K562 (cell line): Measurements from ENCODE around the gene ELSPBP1. TPM values are rescaled to one million over a fixed set of nuclear protein-coding genes. Genes with fewer than 3 reads are reported as not detected.

Source experiments
- ATAC-seq: fragments of 200-7000 bp; cut with Tn5 transposase; 3 replicates; pipeline ENCODE4 v1.9.1; 2020; ENCODE audit warnings: moderate library complexity
- BruUV-seq: library from RNA; stranded (reverse); fragments of 400-500 nt; replicated peaks from 2 replicates; lab custom pipeline; 2021; lab: Mats Ljungman, UMichigan
- CTCF ChIA-PET: fragments of 300-600 bp; formaldehyde crosslinking; extraction: SDS; loops from one replicate; lab custom pipeline; 2021; ENCODE audit warnings: low intra/inter-chr PET ratio; lab: Yijun Ruan, JAX
- POLR2A ChIA-PET: fragments of 300-600, 350-650 bp; sonication (Branson Sonifier 250); formaldehyde crosslinking; extraction: SDS; loops from one replicate; lab custom pipeline; 2021; ENCODE audit warnings: antibody characterized with exemption, inconsistent platforms; lab: Yijun Ruan, JAX
- DNase-seq, 4 experiments: peaks; one replicate each; pipeline versions ENCODE4 v3.0.0 to v3.0.0-alpha.2; 2011 to 2018; ENCODE audit warnings: low spot score in 3 of 4, mixed read lengths in 3 of 4; ENCODE audit errors: extremely low read depth in 1 of 4
- FAIRE-seq: peaks from 2 replicates; lab custom pipeline; 2011; peaks lifted over from hg19 to GRCh38; lab: Jason Lieb, UNC
- H2AFZ ChIP-seq: 2 replicates; pipeline ENCODE4 v1.6.0; 2011; ENCODE audit warnings: low read depth, low read length, control low read depth, inconsistent platforms
- H3K27ac ChIP-seq: fragments of 200-600 bp; 3 replicates; pipeline ENCODE4 v1.8.0; 2011; ENCODE audit warnings: low read depth, mild to moderate bottlenecking, control low read depth, inconsistent platforms, low read length, moderate library complexity, mixed read lengths; ENCODE audit errors: extremely low read depth
- H3K27me3 ChIP-seq, 2 experiments: fragments of 300-600 bp in 1 of 2; 2 replicates in 1 of 2; 3 replicates in 1 of 2; pipeline versions ENCODE4 v1.6.0 to v1.8.0; 2011; ENCODE audit warnings: inconsistent platforms in 2 of 2, low read length in 2 of 2, mild to moderate bottlenecking in 1 of 2, mixed read lengths in 1 of 2, moderate library complexity in 1 of 2; ENCODE audit not compliant: control insufficient read depth in 2 of 2, insufficient read depth in 2 of 2
- H3K36me3 ChIP-seq: fragments of 300-600 bp; 3 replicates; pipeline ENCODE4 v1.8.0; 2011; ENCODE audit warnings: mild to moderate bottlenecking, low read length, inconsistent platforms; ENCODE audit not compliant: control insufficient read depth, insufficient read depth
- H3K4me1 ChIP-seq, 2 experiments: fragments of 200-600 bp in 1 of 2; replicated peaks in 1 of 2; 2 replicates in 1 of 2; 3 replicates in 1 of 2; pipeline versions ENCODE4 v1.5.1 to v1.8.0; 2011; ENCODE audit warnings: inconsistent platforms in 2 of 2, low read length in 2 of 2, mild to moderate bottlenecking in 1 of 2, mixed read lengths in 1 of 2, moderate library complexity in 1 of 2; ENCODE audit not compliant: control insufficient read depth in 2 of 2, insufficient read depth in 2 of 2
- H3K4me2 ChIP-seq: 2 replicates; pipeline ENCODE4 v1.6.1; 2011; ENCODE audit warnings: low read length, control low read depth, inconsistent platforms, mixed read lengths; ENCODE audit not compliant: insufficient read depth
- H3K4me3 ChIP-seq: fragments of 200-600 bp; sonication (generic), shearing (Covaris generic); 2 replicates; pipeline ENCODE4 v1.5.1; 2016; ENCODE audit warnings: control low read depth, inconsistent platforms
- H3K79me2 ChIP-seq: fragments of 200-600 bp; 3 replicates; pipeline ENCODE4 v1.8.0; 2011; ENCODE audit warnings: low read length, inconsistent platforms; ENCODE audit not compliant: control insufficient read depth, insufficient read depth
- H3K9ac ChIP-seq, 2 experiments: 2 replicates each; pipeline versions ENCODE4 v1.6.0 to v1.6.1; 2011; ENCODE audit warnings: low read depth in 2 of 2, low read length in 2 of 2, control low read depth in 1 of 2, inconsistent platforms in 1 of 2, mild to moderate bottlenecking in 1 of 2, mixed read lengths in 1 of 2; ENCODE audit not compliant: insufficient read depth in 1 of 2
- H3K9me1 ChIP-seq: one replicate; pipeline ENCODE4 v1.6.0; 2011; ENCODE audit warnings: inconsistent platforms, mild to moderate bottlenecking, low read length, moderate library complexity; ENCODE audit not compliant: control insufficient read depth, insufficient read depth
- H3K9me3 ChIP-seq: replicated peaks from 2 replicates; pipeline ENCODE4 v1.5.1; 2011; ENCODE audit warnings: low read depth, low read length, inconsistent platforms; ENCODE audit not compliant: control insufficient read depth, insufficient read depth
- H4K20me1 ChIP-seq: replicated peaks from 2 replicates; pipeline ENCODE4 v1.6.1; 2011; ENCODE audit warnings: low read length, inconsistent platforms, mixed read lengths; ENCODE audit not compliant: control insufficient read depth, insufficient read depth
- CBX3 ChIP-seq, 2 experiments: IDR thresholded peaks; 1 replicate in 1 of 2; 2 replicates in 1 of 2; pipeline ENCODE4 v1.6.1; 2012; ENCODE audit warnings: inconsistent platforms in 2 of 2, low read length in 2 of 2, borderline replicate concordance in 1 of 2, control low read depth in 1 of 2
- FOXJ3 ChIP-seq: sonication (generic); formaldehyde crosslinking; IDR thresholded peaks from 2 replicates; pipeline ENCODE4 v1.4.0; 2020; ENCODE audit warnings: mild to moderate bottlenecking, missing genetic modification reagents
- KDM1A ChIP-seq, 2 experiments: fragments of 450-650 bp; IDR thresholded peaks; 2 replicates each; pipeline ENCODE4 v1.6.1; 2016; ENCODE audit warnings: mild to moderate bottlenecking in 2 of 2
- L3MBTL2 ChIP-seq: fragments of 450-650 bp; IDR thresholded peaks from 2 replicates; pipeline ENCODE4 v1.6.1; 2016; ENCODE audit warnings: mild to moderate bottlenecking, moderate library complexity
- RBM25 ChIP-seq: fragments of 200-400 bp; formaldehyde crosslinking; IDR thresholded peaks from 2 replicates; pipeline ENCODE4 v1.6.1; 2018; ENCODE audit warnings: low read length, low read depth, moderate library complexity; ENCODE audit not compliant: severe bottlenecking
- RCOR1 ChIP-seq, 2 experiments: IDR thresholded peaks; 2 replicates each; pipeline ENCODE4 v1.6.1; 2012; ENCODE audit warnings: low read depth in 2 of 2, low read length in 2 of 2, borderline replicate concordance in 1 of 2, improper control_type of control experiment in 1 of 2
- TRIM24 ChIP-seq, 2 experiments: fragments of 450-650 bp; IDR thresholded peaks; 2 replicates each; pipeline ENCODE4 v1.6.1; 2016
- TRIM28 ChIP-seq: fragments of 450-650 bp; IDR thresholded peaks from 2 replicates; pipeline ENCODE4 v1.6.1; 2017
- XRCC3 ChIP-seq: fragments of 450-650 bp; IDR thresholded peaks from 2 replicates; pipeline ENCODE4 v1.6.1; 2017; ENCODE audit warnings: mild to moderate bottlenecking, moderate library complexity
- ZFP1 ChIP-seq: fragments of 450-650 bp; formaldehyde crosslinking; IDR thresholded peaks from 2 replicates; pipeline ENCODE4 v1.4.0; 2020; ENCODE audit warnings: mild to moderate bottlenecking, mixed read lengths
- ZNF184 ChIP-seq: sonication (generic); formaldehyde crosslinking; IDR thresholded peaks from 2 replicates; pipeline ENCODE4 v1.5.0; 2020; ENCODE audit warnings: missing genetic modification reagents
- WGBS: fragments of 100-300 bp; shearing (Covaris generic); methylation state at CpG from one replicate; pipeline ENCODE4 v1.1.6; 2016; ENCODE audit warnings: low coverage, mixed read lengths; ENCODE audit not compliant: insufficient coverage; ENCODE audit errors: missing lambda C conversion rate; 5-methylcytosine and 5-hydroxymethylcytosine counted together
- in situ Hi-C: fragments of 300-500 bp; cut with MboI; formaldehyde crosslinking; loops from 4 replicates; pipeline ENCODE4 v1.15.0; 2018; ENCODE audit warnings: inconsistent platforms, mixed read lengths
- intact Hi-C: fragments of 100-400 bp; cut with micrococcal nuclease; formaldehyde crosslinking; loops from 2 replicates; pipeline ENCODE4 v1.14.2; 2022
- polyA plus RNA-seq, 8 experiments: library from polyadenylated mRNA; depleted of rRNA in 4 of 8; stranded (reverse) in 5 of 8; unstranded in 3 of 8; fragments of >200 nt; fragmentation: Nextera tagmentation in 2 of 8; fragmentation: Illumina TruSeq in 1 of 8; extraction: Ambion mirVana in 2 of 8; extraction: Trizol in 1 of 8; gene quantifications; 2 replicates each; pipeline versions ENCODE4 v1.2.1 to v1.2.3, GENCODE V29; 2011 to 2014; ENCODE audit warnings: inconsistent platforms in 1 of 8, missing spikeins in 1 of 8
- total RNA-seq, 7 experiments: library from RNA; depleted of rRNA in 6 of 7; stranded (reverse); fragments of >200 nt in 6 of 7; fragmentation: Illumina TruSeq in 2 of 7; extraction: Trizol in 2 of 7; gene quantifications; 2 replicates each; pipeline versions ENCODE4 v1.2.1 to v1.2.3, GENCODE V29; 2011 to 2021; ENCODE audit warnings: low replicate concordance in 1 of 7

ELSPBP1 gene
- total and polyA plus RNA-seq, 9 of the 15 experiments (the other 6 are each of a cell fraction or from before 2014, with no cell fraction given): not detected

GRCh38 chr19:48036765-48037164 is 42.3 kb downstream of the ELSPBP1 start:
- Histone ChIP-seq H3K4me3 (no peak overlapping the region), H3K9me3 (peaks cover 2% of the 10 kb centered on the region), H4K20me1 (no peaks in the 10 kb centered on the region), H3K79me2 (no peaks in the 10 kb centered on the region), H3K36me3 (no peaks in the 10 kb centered on the region), H3K9me1 (no peaks in the 10 kb centered on the region), H3K4me1 (no peaks in the 10 kb centered on the region), H3K9ac (no peak overlapping the region), H3K27ac (no peak overlapping the region), H3K27me3 (peaks cover 6 to 26% of the 10 kb centered on the region in 2 experiments; a peak in 3 of 5 replicates), H3K4me2 (no peak overlapping the region), H2AFZ (no peak overlapping the region)
- FAIRE-seq (no peak), ATAC-seq (no peak), DNase-seq (no peak)
- in situ Hi-C loops (no loop called here), intact Hi-C loops (no loop called here)
- no TSS peak for BruUV-seq
- TF ChIP-seq L3MBTL2 (no peak), XRCC3 (0 out of 2 replicates have a peak, but pooled peaks have one; percentile 38), RBM25 (peak; percentile 78), FOXJ3 (CRISPR knock-in tag) (no peak), KDM1A (IDR thresholded peaks at IDR 0.05) (0 out of 4 replicates have a peak, but pooled peaks of 1 of the 2 experiments have one; percentile 9), CBX3 (IDR thresholded peaks at IDR 0.05; ENCODE audit: borderline replicate concordance in 1 of 2, low read length in 2 of 2) (peak in 1 of 2 experiments; percentile 85; a peak in 1 of 3 replicates), TRIM24 (IDR thresholded peaks at IDR 0.05) (peak in 1 of 2 experiments; percentile 25; a peak in 1 of 4 replicates), ZNF184 (CRISPR knock-in tag) (peak; percentile 97), RCOR1 (IDR thresholded peaks at IDR 0.05; ENCODE audit: borderline replicate concordance in 1 of 2, low read depth in 2 of 2, low read length in 2 of 2) (0 out of 4 replicates have a peak, but pooled peaks of 1 of the 2 experiments have one; percentile 8), TRIM28 (peak; percentile 96), ZFP1 (CRISPR knock-in tag) (peak; percentile 91)
- ChIA-PET CTCF (no interaction called here), POLR2A (no interaction called here)
- 0% methylated on average over 2 of the region's 2 CpGs for WGBS
